Measurements from ENCODE around the gene DCAF12L2. TPM values are rescaled to one million over a fixed set of nuclear protein-coding genes. Genes with fewer than 3 reads are reported as not detected.

The DCAF12L2 gene
- total and polyA plus RNA-seq, 2 donors (not counting 1 experiment from before 2014, with no cell fraction given): not detected

- H2AFZ ChIP-seq (ENCODE audit: low read length): no peak overlapping the region
- H3K79me2 ChIP-seq (ENCODE audit: control insufficient read depth, insufficient read depth, low read length): no peaks in the 10 kb centered on the region
- H4K20me1 ChIP-seq (ENCODE audit: control insufficient read depth, extremely low read depth, insufficient read depth, low read length): no peaks in the 10 kb centered on the region
- no peaks in the 10 kb centered on the region for H3K36me3 ChIP-seq (ENCODE audit: control insufficient read depth, insufficient read depth, low read length)
- no peak overlapping the region for H3K9ac ChIP-seq (ENCODE audit: insufficient read depth, low read length)
- no peaks in the 10 kb centered on the region for H3K4me1 ChIP-seq (ENCODE audit: control insufficient read depth, extremely low read depth, insufficient read depth, low read length)
- H3K4me2 ChIP-seq (ENCODE audit: extremely low read depth, insufficient read depth, low read length): no peak overlapping the region
- no peak overlapping the region for H3K4me3 ChIP-seq (replicated peaks in 1 of 4; ENCODE audit: control extremely low read depth in 1 of 4, insufficient read depth in 1 of 4, low read depth in 3 of 4, low read length in 4 of 4)
- no peaks in the 10 kb centered on the region for H3K27me3 ChIP-seq (ENCODE audit: control insufficient read depth, insufficient read depth, low read length)
- TF ChIP-seq CTCF (conservative IDR thresholded peaks at IDR 0.05 in 1 of 2, IDR thresholded peaks at IDR 0.05 in 1 of 2; ENCODE audit: low read depth in 1 of 2, low read length in 2 of 2) (no peak), EZH2 (IDR thresholded peaks at IDR 0.05; ENCODE audit: low read length, missing control alignments) (no peak)
- no peak overlapping the region for H3K27ac ChIP-seq (ENCODE audit: insufficient read depth, low read length)
- H3K9me3 ChIP-seq (ENCODE audit: control insufficient read depth, insufficient read depth, low read depth, low read length): no peaks in the 10 kb centered on the region
- DNase-seq (ENCODE audit: low read depth in 2 of 2): no peak
Measured at GRCh38 chrX:126164689-126165400, 1.2 kb downstream of the DCAF12L2 start.

GRCh38 chrX:126164226-126164625, 1.9 kb downstream of the DCAF12L2 start:
- H3K36me3 ChIP-seq (ENCODE audit: control insufficient read depth, insufficient read depth, low read length): no peaks in the 10 kb centered on the region
- H3K4me3 ChIP-seq (replicated peaks in 1 of 4; ENCODE audit: control extremely low read depth in 1 of 4, insufficient read depth in 1 of 4, low read depth in 3 of 4, low read length in 4 of 4): no peak overlapping the region
- no peaks in the 10 kb centered on the region for H4K20me1 ChIP-seq (ENCODE audit: control insufficient read depth, extremely low read depth, insufficient read depth, low read length)
- no peaks in the 10 kb centered on the region for H3K4me1 ChIP-seq (ENCODE audit: control insufficient read depth, extremely low read depth, insufficient read depth, low read length)
- no peak for DNase-seq (ENCODE audit: low read depth in 2 of 2)
- H3K4me2 ChIP-seq (ENCODE audit: extremely low read depth, insufficient read depth, low read length): no peak overlapping the region
- H3K9me3 ChIP-seq (ENCODE audit: control insufficient read depth, insufficient read depth, low read depth, low read length): no peaks in the 10 kb centered on the region
- no peak overlapping the region for H3K9ac ChIP-seq (ENCODE audit: insufficient read depth, low read length)
- H2AFZ ChIP-seq (ENCODE audit: low read length): no peak overlapping the region
- no peaks in the 10 kb centered on the region for H3K79me2 ChIP-seq (ENCODE audit: control insufficient read depth, insufficient read depth, low read length)
- H3K27ac ChIP-seq (ENCODE audit: insufficient read depth, low read length): no peak overlapping the region
- H3K27me3 ChIP-seq (ENCODE audit: control insufficient read depth, insufficient read depth, low read length): no peaks in the 10 kb centered on the region
- TF ChIP-seq CTCF (conservative IDR thresholded peaks at IDR 0.05 in 1 of 2, IDR thresholded peaks at IDR 0.05 in 1 of 2; ENCODE audit: low read depth in 1 of 2, low read length in 2 of 2) (no peak), EZH2 (IDR thresholded peaks at IDR 0.05; ENCODE audit: low read length, missing control alignments) (no peak)

- H3K36me3 ChIP-seq (ENCODE audit: control insufficient read depth, insufficient read depth, low read length): no peaks in the 10 kb centered on the region
- no peak overlapping the region for H3K27ac ChIP-seq (ENCODE audit: insufficient read depth, low read length)
- TF ChIP-seq CTCF (conservative IDR thresholded peaks at IDR 0.05 in 1 of 2, IDR thresholded peaks at IDR 0.05 in 1 of 2; ENCODE audit: low read depth in 1 of 2, low read length in 2 of 2) (no peak), EZH2 (IDR thresholded peaks at IDR 0.05; ENCODE audit: low read length, missing control alignments) (no peak)
- H3K4me2 ChIP-seq (ENCODE audit: extremely low read depth, insufficient read depth, low read length): no peak overlapping the region
- no peak overlapping the region for H3K9ac ChIP-seq (ENCODE audit: insufficient read depth, low read length)
- DNase-seq (ENCODE audit: low read depth in 2 of 2): no peak
- no peak overlapping the region for H2AFZ ChIP-seq (ENCODE audit: low read length)
- H3K4me1 ChIP-seq (ENCODE audit: control insufficient read depth, extremely low read depth, insufficient read depth, low read length): no peaks in the 10 kb centered on the region
- H3K4me3 ChIP-seq (replicated peaks in 1 of 4; ENCODE audit: control extremely low read depth in 1 of 4, insufficient read depth in 1 of 4, low read depth in 3 of 4, low read length in 4 of 4): no peak overlapping the region
- H4K20me1 ChIP-seq (ENCODE audit: control insufficient read depth, extremely low read depth, insufficient read depth, low read length): no peaks in the 10 kb centered on the region
- no peaks in the 10 kb centered on the region for H3K9me3 ChIP-seq (ENCODE audit: control insufficient read depth, insufficient read depth, low read depth, low read length)
- no peaks in the 10 kb centered on the region for H3K27me3 ChIP-seq (ENCODE audit: control insufficient read depth, insufficient read depth, low read length)
- H3K79me2 ChIP-seq (ENCODE audit: control insufficient read depth, insufficient read depth, low read length): no peaks in the 10 kb centered on the region
Measured at GRCh38 chrX:126141014-126141413, 25.1 kb downstream of the DCAF12L2 start.

Measured in fibroblast of lung (primary cell).